Tibial nerve (tissue), 4 donors: ENCODE measurements around the gene RPTOR. TPM values are rescaled to one million over a fixed set of nuclear protein-coding genes. Genes with fewer than 3 reads are reported as not detected.

Source experiments
- DNase-seq, 2 donors: peaks; one replicate each; pipeline ENCODE4 v3.0.0-alpha.2; 2019; ENCODE audit warnings: low spot score in 2 of 2
- H3K27ac ChIP-seq, 4 donors: fragments of 200-600 bp; sonication (generic) in 3 of 4; one replicate each; pipeline ENCODE4 v1.5.1; 2017 to 2019; ENCODE audit warnings: mild to moderate bottlenecking in 1 of 4
- H3K27me3 ChIP-seq, 2 donors: fragments of 200-600 bp; sonication (generic) in 1 of 2; one replicate each; pipeline versions ENCODE4 v1.5.1 to v1.6.0; 2017 to 2019
- H3K36me3 ChIP-seq, 3 donors: fragments of 200-600 bp; sonication (generic); one replicate each; pipeline ENCODE4 v1.5.1; 2018 to 2019
- H3K4me1 ChIP-seq, 4 donors: fragments of 200-600 bp; sonication (generic) in 3 of 4; one replicate each; pipeline ENCODE4 v1.5.1; 2017 to 2019
- H3K4me3 ChIP-seq, 4 donors: fragments of 200-600 bp; sonication (generic) in 3 of 4; one replicate each; pipeline ENCODE4 v1.5.1; 2017 to 2019; ENCODE audit warnings: mild to moderate bottlenecking in 1 of 4, moderate library complexity in 1 of 4
- H3K9me3 ChIP-seq, 4 donors: fragments of 200-600 bp; sonication (generic) in 3 of 4; one replicate each; pipeline ENCODE4 v1.5.1; 2017 to 2019
- EP300 ChIP-seq, 2 donors: sonication (generic); formaldehyde crosslinking; IDR thresholded peaks; one replicate each; pipeline ENCODE4 v1.6.1; 2017; ENCODE audit warnings: antibody characterized with exemption in 2 of 2, mild to moderate bottlenecking in 1 of 2
- POLR2A ChIP-seq, 2 donors: fragments of 450-650 bp; IDR thresholded peaks; one replicate each; pipeline ENCODE4 v1.6.1; 2017; ENCODE audit warnings: antibody characterized with exemption in 2 of 2, mild to moderate bottlenecking in 2 of 2, moderate library complexity in 2 of 2
- WGBS, 2 donors: methylation state at CpG; one replicate each; pipeline ENCODE4 v1.1.5; 2018; 5-methylcytosine and 5-hydroxymethylcytosine counted together
- total RNA-seq, 4 donors: library from RNA; depleted of rRNA; stranded (reverse); fragments of >200 nt; gene quantifications; one replicate each; pipeline ENCODE4 v1.1.0, GENCODE V29; 2016
- TF ChIP-seq, protein P1 (sequence below), 5 experiments: fragments of 200-600 bp in 3 of 5; fragments of 450-650 bp in 2 of 5; sonication (generic) in 3 of 5; IDR thresholded peaks; one replicate each; pipeline ENCODE4 v1.5.1; 2016 to 2019; ENCODE audit warnings: antibody characterized with exemption in 5 of 5, mild to moderate bottlenecking in 3 of 5, moderate library complexity in 2 of 5

Gene RPTOR
- total RNA-seq, 4 donors from 2014 or later = 34.7 to 56.4 (median 40.1) TPM

- Histone ChIP-seq H3K4me3 (no peak overlapping the region), H3K27ac (no peak overlapping the region), H3K9me3 (no peaks in the 10 kb centered on the region), H3K27me3 (peaks cover 0 to 9% of the 10 kb centered on the region in 2 donors), H3K4me1 (peaks cover 0 to 12% (median 0%) of the 10 kb centered on the region in 4 donors), H3K36me3 (no peaks in the 10 kb centered on the region)
- 79 to 82% methylated on average over 17 of the region's 17 CpGs for WGBS, 2 donors
- TF ChIP-seq EP300 (IDR thresholded peaks at IDR 0.05) (no peak), POLR2A (IDR thresholded peaks at IDR 0.05) (no peak)
- TF ChIP-seq, protein P1, sequence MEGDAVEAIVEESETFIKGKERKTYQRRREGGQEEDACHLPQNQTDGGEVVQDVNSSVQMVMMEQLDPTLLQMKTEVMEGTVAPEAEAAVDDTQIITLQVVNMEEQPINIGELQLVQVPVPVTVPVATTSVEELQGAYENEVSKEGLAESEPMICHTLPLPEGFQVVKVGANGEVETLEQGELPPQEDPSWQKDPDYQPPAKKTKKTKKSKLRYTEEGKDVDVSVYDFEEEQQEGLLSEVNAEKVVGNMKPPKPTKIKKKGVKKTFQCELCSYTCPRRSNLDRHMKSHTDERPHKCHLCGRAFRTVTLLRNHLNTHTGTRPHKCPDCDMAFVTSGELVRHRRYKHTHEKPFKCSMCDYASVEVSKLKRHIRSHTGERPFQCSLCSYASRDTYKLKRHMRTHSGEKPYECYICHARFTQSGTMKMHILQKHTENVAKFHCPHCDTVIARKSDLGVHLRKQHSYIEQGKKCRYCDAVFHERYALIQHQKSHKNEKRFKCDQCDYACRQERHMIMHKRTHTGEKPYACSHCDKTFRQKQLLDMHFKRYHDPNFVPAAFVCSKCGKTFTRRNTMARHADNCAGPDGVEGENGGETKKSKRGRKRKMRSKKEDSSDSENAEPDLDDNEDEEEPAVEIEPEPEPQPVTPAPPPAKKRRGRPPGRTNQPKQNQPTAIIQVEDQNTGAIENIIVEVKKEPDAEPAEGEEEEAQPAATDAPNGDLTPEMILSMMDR (IDR thresholded peaks at IDR 0.05) = no peak
- no peak for DNase-seq
These were observed 28.3 kb upstream of the RPTOR start for GRCh38 chr17:80516171-80516932.

- H3K27ac ChIP-seq = no peak overlapping the region
- H3K9me3 ChIP-seq = no peaks in the 10 kb centered on the region
- no peak overlapping the region for H3K4me3 ChIP-seq
- no peaks in the 10 kb centered on the region for H3K36me3 ChIP-seq
- TF ChIP-seq, protein P1 (IDR thresholded peaks at IDR 0.05) = no peak
- TF ChIP-seq POLR2A (IDR thresholded peaks at IDR 0.05) = no peak
- TF ChIP-seq EP300 (IDR thresholded peaks at IDR 0.05) = no peak
- DNase-seq = no peak
- H3K4me1 ChIP-seq = peaks cover 0 to 12% (median 0%) of the 10 kb centered on the region in 4 donors
- WGBS, 2 donors = 88 to 100% methylated on average over 3 of the region's 3 CpGs
- H3K27me3 ChIP-seq = no peaks in the 10 kb centered on the region
These were observed 27.0 kb upstream of the RPTOR start for GRCh38 chr17:80517641-80518040.

DNA sequence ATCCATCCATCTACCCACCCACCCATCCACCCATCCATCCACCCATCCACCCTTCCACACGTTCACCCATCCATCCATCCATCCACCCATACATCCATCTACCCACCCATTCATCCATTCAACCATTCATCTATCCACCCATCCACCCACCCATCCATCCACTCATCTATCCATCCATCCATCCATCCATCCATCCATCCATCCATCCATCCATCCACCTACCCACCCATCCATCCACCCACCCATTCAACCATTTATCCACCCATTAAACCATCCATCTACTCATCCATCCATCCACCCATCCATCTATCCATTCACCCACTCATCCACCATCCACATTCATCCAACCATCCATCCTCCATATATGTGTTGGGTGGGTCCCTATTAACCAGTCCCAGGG is 26.2 kb upstream of the RPTOR start:
- DNase-seq = no peak
- TF ChIP-seq POLR2A (IDR thresholded peaks at IDR 0.05) (no peak), EP300 (IDR thresholded peaks at IDR 0.05) (no peak)
- TF ChIP-seq, protein P1 (IDR thresholded peaks at IDR 0.05) = no peak
- 63 to 84% methylated on average over 1 of the region's 1 CpG for WGBS, 2 donors

DNA sequence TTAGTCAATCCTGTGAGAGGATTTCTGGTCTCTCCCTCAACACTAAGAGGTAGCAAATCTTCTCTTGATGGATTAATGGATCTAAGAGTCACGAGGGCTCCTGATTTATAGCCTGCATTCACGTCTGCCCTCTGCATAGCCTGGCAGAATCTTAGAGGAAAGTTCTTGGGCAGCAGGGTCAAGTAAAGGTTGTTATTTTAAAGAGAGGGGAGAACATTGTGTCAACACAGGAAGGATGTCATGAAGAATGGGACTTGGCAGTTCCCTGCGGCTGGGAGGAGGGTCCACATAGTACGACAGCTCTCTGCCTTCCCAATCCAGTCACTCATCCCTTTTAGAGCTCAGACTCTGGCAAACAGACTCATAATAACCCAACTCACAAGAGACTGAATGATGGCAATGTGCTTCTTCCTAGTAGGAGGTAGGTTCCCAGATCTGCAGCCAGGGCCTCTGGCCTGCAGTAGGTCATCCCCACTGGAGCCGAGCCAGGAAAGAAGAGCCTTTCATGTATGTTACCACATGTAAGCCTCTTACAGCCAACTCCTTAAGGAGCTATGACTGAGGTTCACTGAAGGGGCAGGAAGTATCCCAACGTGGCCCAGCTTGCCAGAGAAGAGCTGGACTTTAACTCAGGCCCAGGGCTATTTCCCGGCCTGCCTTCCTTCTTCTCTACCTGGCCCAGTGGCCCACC is 25.4 kb upstream of the RPTOR start:
- no peaks in the 10 kb centered on the region for H3K27me3 ChIP-seq
- no peaks in the 10 kb centered on the region for H3K36me3 ChIP-seq
- no peak for DNase-seq
- H3K4me3 ChIP-seq = no peak overlapping the region
- no peaks in the 10 kb centered on the region for H3K4me1 ChIP-seq
- 28 to 35% methylated on average over 7 of the region's 7 CpGs for WGBS, 2 donors
- TF ChIP-seq EP300 (IDR thresholded peaks at IDR 0.05) (no peak), POLR2A (IDR thresholded peaks at IDR 0.05) (no peak)
- TF ChIP-seq, protein P1 (IDR thresholded peaks at IDR 0.05) = no peak
- no peak overlapping the region for H3K27ac ChIP-seq
- no peaks in the 10 kb centered on the region for H3K9me3 ChIP-seq

More for the DNA sequence above, 26.2 kb upstream of the RPTOR start:
- Histone ChIP-seq H3K4me1 (peaks cover 0 to 7% (median 0%) of the 10 kb centered on the region in 4 donors), H3K27ac (no peak overlapping the region), H3K27me3 (no peaks in the 10 kb centered on the region), H3K36me3 (no peaks in the 10 kb centered on the region), H3K9me3 (no peaks in the 10 kb centered on the region), H3K4me3 (no peak overlapping the region)
